Mesothelial cell of epicardium (in vitro differentiated cells): ENCODE measurements around the gene MYO1E. TPM values are rescaled to one million over a fixed set of nuclear protein-coding genes. Genes with fewer than 3 reads are reported as not detected.

Source experiments
- DNase-seq, 2 experiments: peaks; one replicate each; pipeline ENCODE4 v3.0.0; 2021; ENCODE audit warnings: low spot score in 2 of 2; ENCODE audit not compliant: unreplicated experiment in 2 of 2
- H3K27ac Mint-ChIP-seq: 2 replicates; pipeline ENCODE4 v1.8.0; 2021; ENCODE audit warnings: mixed read lengths
- H3K27me3 Mint-ChIP-seq: 2 replicates; pipeline ENCODE4 v1.8.0; 2021; ENCODE audit warnings: low read depth, mixed read lengths
- H3K36me3 Mint-ChIP-seq: 2 replicates; pipeline ENCODE4 v1.8.0; 2021; ENCODE audit warnings: mixed read lengths
- H3K4me1 Mint-ChIP-seq: 2 replicates; pipeline ENCODE4 v1.8.0; 2021; ENCODE audit warnings: mixed read lengths
- H3K4me3 Mint-ChIP-seq: 2 replicates; pipeline ENCODE4 v1.8.0; 2021; ENCODE audit warnings: mild to moderate bottlenecking, moderate library complexity, mixed read lengths
- H3K9me3 Mint-ChIP-seq: 2 replicates; pipeline ENCODE4 v1.8.0; 2021; ENCODE audit warnings: mixed read lengths
- CTCF ChIP-seq: fragments of 200-600 bp; sonication (generic); IDR thresholded peaks from one replicate; pipeline ENCODE4 v1.5.0; 2021; ENCODE audit warnings: antibody characterized with exemption; ENCODE audit not compliant: unreplicated experiment
- total RNA-seq: library from RNA; stranded (reverse); gene quantifications from 3 replicates; pipeline ENCODE4 v1.2.1, GENCODE V29; 2021

The MYO1E gene
- total RNA-seq, 1 donor from 2014 or later: 54.2 TPM

- H3K36me3 Mint-ChIP-seq: no peaks in the 10 kb centered on the region
- no peak overlapping the region for H3K4me3 Mint-ChIP-seq
- H3K4me1 Mint-ChIP-seq: no peaks in the 10 kb centered on the region
- no peak for DNase-seq
- H3K27ac Mint-ChIP-seq: no peak overlapping the region
- no peaks in the 10 kb centered on the region for H3K27me3 Mint-ChIP-seq
- no peak for TF ChIP-seq CTCF
- no peaks in the 10 kb centered on the region for H3K9me3 Mint-ChIP-seq
These were observed 104.4 kb downstream of the MYO1E start for GRCh38 chr15:59268168-59268851.

- Mint-ChIP-seq H3K36me3 (no peaks in the 10 kb centered on the region), H3K4me1 (peaks cover 4% of the 10 kb centered on the region), H3K27me3 (no peaks in the 10 kb centered on the region), H3K4me3 (no peak overlapping the region), H3K27ac (no peak overlapping the region), H3K9me3 (no peaks in the 10 kb centered on the region)
- DNase-seq: no peak
- TF ChIP-seq CTCF: no peak
These were observed 106.6 kb downstream of the MYO1E start for GRCh38 chr15:59266028-59266427.

GRCh38 chr15:59262316-59262715 lies 110.4 kb downstream of the MYO1E start:
- no peak overlapping the region for H3K4me3 Mint-ChIP-seq
- H3K27me3 Mint-ChIP-seq: no peaks in the 10 kb centered on the region
- H3K4me1 Mint-ChIP-seq: peaks cover 4% of the 10 kb centered on the region
- TF ChIP-seq CTCF: no peak
- no peaks in the 10 kb centered on the region for H3K9me3 Mint-ChIP-seq
- H3K27ac Mint-ChIP-seq: no peak overlapping the region
- DNase-seq: no peak
- no peaks in the 10 kb centered on the region for H3K36me3 Mint-ChIP-seq

- no peak overlapping the region for H3K4me3 Mint-ChIP-seq
- H3K36me3 Mint-ChIP-seq: no peaks in the 10 kb centered on the region
- peaks cover 4% of the 10 kb centered on the region for H3K4me1 Mint-ChIP-seq
- TF ChIP-seq CTCF: no peak
- no peaks in the 10 kb centered on the region for H3K9me3 Mint-ChIP-seq
- no peaks in the 10 kb centered on the region for H3K27me3 Mint-ChIP-seq
- H3K27ac Mint-ChIP-seq: no peak overlapping the region
- DNase-seq: no peak
These were observed 112.6 kb downstream of the MYO1E start for GRCh38 chr15:59260090-59260489.

GRCh38 chr15:59259137-59259943 lies 113.3 kb downstream of the MYO1E start:
- Mint-ChIP-seq H3K27me3 (no peaks in the 10 kb centered on the region), H3K4me1 (peaks cover 4% of the 10 kb centered on the region), H3K9me3 (no peaks in the 10 kb centered on the region), H3K4me3 (no peak overlapping the region), H3K36me3 (no peaks in the 10 kb centered on the region), H3K27ac (no peak overlapping the region)
- no peak for TF ChIP-seq CTCF
- no peak for DNase-seq
